ENCODE measurements around the gene PPBP.

GRCh38 chr4:73967866-73968265 is 20.1 kb downstream of the PPBP start:
- TF ChIP-seq POLR2A (IDR thresholded peaks at IDR 0.05; ENCODE audit: low read length) (no peak), GATA1 (IDR thresholded peaks at IDR 0.05; ENCODE audit: low read depth, low read length) (no peak)

Measured in erythroblast (primary cell).